ENCODE measurements around the gene EBI3. TPM values are rescaled to one million over a fixed set of nuclear protein-coding genes. Genes with fewer than 3 reads are reported as not detected.

The EBI3 gene
- total RNA-seq, 6 experiments from 2014 or later = 0.73 to 4.1 (median 2.0) TPM

DNA sequence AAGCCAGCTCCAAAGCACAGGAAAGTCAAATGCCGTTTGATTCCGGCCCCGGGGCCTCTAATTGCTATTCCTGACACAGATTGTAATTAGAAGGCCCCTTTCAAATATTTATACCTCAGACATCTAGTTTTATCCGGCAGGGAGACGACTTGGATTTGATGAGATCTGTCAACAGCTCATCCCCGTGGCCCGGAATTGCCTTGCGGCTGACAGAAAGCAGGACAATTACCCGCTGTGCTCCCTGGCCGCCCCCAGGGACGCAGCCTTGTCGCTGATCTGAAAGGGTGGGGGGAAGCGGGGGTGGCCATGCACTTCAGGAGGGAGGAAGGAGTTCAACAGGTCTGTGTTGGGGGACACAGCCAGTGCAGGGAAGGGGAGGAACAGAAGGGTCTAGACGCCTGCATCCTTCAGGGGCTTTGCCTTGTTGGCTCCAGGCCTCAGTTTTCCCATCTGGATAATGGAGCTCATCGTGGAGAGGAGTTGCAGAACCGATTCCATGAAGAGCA lies 47.9 kb downstream of the EBI3 start:
- 7% methylated on average over 3 of the region's 16 CpGs for WGBS (ENCODE audit: insufficient coverage, low coverage, low lambda C conversion rate, missing lambda C conversion rate)
- ATAC-seq (no peak), DNase-seq (no peak)
- no peaks in the 10 kb centered on the region for H3K27me3 ChIP-seq
- H3K4me1 ChIP-seq = peaks cover 0 to 10% (median 0%) of the 10 kb centered on the region in 4 donors
- H3K27ac ChIP-seq = no peak overlapping the region
- TF ChIP-seq, protein P1, sequence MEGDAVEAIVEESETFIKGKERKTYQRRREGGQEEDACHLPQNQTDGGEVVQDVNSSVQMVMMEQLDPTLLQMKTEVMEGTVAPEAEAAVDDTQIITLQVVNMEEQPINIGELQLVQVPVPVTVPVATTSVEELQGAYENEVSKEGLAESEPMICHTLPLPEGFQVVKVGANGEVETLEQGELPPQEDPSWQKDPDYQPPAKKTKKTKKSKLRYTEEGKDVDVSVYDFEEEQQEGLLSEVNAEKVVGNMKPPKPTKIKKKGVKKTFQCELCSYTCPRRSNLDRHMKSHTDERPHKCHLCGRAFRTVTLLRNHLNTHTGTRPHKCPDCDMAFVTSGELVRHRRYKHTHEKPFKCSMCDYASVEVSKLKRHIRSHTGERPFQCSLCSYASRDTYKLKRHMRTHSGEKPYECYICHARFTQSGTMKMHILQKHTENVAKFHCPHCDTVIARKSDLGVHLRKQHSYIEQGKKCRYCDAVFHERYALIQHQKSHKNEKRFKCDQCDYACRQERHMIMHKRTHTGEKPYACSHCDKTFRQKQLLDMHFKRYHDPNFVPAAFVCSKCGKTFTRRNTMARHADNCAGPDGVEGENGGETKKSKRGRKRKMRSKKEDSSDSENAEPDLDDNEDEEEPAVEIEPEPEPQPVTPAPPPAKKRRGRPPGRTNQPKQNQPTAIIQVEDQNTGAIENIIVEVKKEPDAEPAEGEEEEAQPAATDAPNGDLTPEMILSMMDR (IDR thresholded peaks at IDR 0.05) = no peak
- TF ChIP-seq POLR2A (IDR thresholded peaks at IDR 0.05) = no peak
- H3K36me3 ChIP-seq = no peaks in the 10 kb centered on the region
- intact Hi-C loops (cut with DNase I) = no loop called here
- H3K4me3 ChIP-seq = no peak overlapping the region
- no peaks in the 10 kb centered on the region for H3K9me3 ChIP-seq

DNA sequence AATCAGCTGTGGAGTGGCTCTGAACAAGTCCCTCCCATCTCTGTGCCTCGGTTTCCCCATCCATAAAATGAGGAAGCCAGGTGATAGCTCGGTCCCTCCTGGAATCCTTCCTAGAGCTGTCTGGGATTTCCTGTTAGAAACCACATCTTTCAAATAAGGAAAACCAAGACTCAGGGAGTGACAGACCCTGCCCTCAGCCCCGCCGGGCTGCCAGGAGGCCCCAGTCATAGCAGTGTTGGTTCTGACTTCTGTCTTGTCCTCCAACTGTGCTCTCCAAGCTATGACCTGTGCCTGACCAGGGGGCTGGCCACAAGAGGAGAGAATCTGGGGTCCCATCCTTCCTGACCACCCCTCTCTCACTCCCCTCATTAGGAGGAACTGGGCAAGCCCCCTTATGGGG lies 48.7 kb downstream of the EBI3 start:
- 67% methylated on average over 2 of the region's 4 CpGs for WGBS (ENCODE audit: insufficient coverage, low coverage, low lambda C conversion rate, missing lambda C conversion rate)
- DNase-seq (no peak), ATAC-seq (no peak)
- no peak overlapping the region for H3K27ac ChIP-seq
- H3K4me3 ChIP-seq = no peak overlapping the region
- intact Hi-C loops (cut with DNase I) = no loop called here
- H3K9me3 ChIP-seq = no peaks in the 10 kb centered on the region
- H3K27me3 ChIP-seq = no peaks in the 10 kb centered on the region
- TF ChIP-seq, protein P1 (IDR thresholded peaks at IDR 0.05) = no peak
- no peak for TF ChIP-seq POLR2A (IDR thresholded peaks at IDR 0.05)
- H3K36me3 ChIP-seq = no peaks in the 10 kb centered on the region
- H3K4me1 ChIP-seq = peaks cover 0 to 10% (median 0%) of the 10 kb centered on the region in 4 donors

DNA sequence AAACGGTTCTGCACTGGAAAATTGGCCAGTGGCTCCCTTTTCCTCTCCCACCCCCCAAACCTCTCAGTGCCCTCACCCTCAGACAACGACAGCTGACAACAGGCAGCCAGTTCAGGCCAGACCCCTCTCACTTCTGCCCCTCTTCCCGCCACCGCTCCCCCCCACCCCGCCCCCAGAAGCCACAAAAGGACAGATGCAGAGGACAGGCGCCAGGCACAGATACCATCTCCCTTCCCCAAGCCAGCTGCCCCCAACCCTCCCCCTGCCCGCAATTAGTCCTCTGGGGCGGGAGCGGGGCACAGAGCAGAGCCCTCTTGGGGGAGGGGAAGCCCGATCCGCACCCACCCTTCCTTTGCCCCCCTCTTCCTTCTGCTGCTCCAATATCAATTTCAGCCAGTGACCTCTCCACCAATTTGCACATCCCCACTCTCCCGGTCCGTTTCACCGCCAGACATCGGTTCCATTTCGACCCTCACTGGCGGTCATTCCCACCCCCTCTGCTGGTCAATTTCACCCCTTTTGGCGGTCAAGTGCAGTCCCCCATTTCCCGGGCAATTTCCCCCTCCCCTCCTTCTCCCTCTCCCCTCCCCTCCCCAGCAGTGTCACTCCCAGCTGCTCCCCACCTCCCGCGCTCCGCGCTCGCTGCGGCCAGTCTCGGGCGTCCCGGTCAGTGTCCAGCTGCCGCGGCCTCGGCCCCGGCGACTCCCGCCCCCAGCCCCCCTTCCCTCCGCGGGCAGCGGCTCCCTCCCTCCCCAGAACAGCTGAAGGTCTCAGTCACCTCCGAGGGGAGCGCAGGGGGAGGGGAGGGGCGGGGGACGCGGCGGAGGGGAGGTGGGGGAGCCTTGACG lies 49.3 kb downstream of the EBI3 start, which contains the start of gene SHD:
TSS of gene SHD (plus strand) at position 848 of the 848 bp plus-strand sequence. CDS start 798 bp downstream, outside the sequence.
- Histone ChIP-seq H3K4me3 (peak within 1 kb of the TSS; percentile 28 to 43 (median 29)), H3K27me3 (no peaks in the 10 kb centered on the region), H3K4me1 (peaks cover 0 to 10% (median 0%) of the 10 kb centered on the region in 4 donors), H3K9me3 (no peaks in the 10 kb centered on the region), H3K27ac (no peak within 1 kb of the TSS), H3K36me3 (no peaks in the 10 kb centered on the region)
- peak in 3 of 4 donors; percentile 9 to 59 (median 47) for ATAC-seq
- WGBS (ENCODE audit: insufficient coverage, low coverage, low lambda C conversion rate, missing lambda C conversion rate) = 3% methylated on average over 33 of the region's 44 CpGs
- TF ChIP-seq POLR2A (IDR thresholded peaks at IDR 0.05) = no peak
- TF ChIP-seq, protein P1 (IDR thresholded peaks at IDR 0.05) = no peak
- DNase-seq = no peak
- intact Hi-C loops (cut with DNase I) = no loop called here

DNA sequence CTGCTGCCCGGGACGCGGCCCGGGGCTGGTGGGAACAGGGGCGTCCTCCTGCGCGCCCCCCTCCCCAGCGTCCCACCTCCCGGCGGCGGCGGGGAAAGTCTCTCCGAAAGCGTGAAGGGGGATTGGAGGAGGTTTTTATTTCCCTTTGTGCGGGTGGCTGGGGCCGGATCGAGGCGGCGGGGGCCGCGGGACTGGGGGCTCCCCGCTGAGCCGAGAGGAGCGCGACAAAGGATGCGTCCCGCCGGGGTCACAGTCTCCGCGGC lies 49.9 kb downstream of the EBI3 start:
- H3K9me3 ChIP-seq = no peaks in the 10 kb centered on the region
- 0% methylated on average over 10 of the region's 30 CpGs for WGBS (ENCODE audit: insufficient coverage, low coverage, low lambda C conversion rate, missing lambda C conversion rate)
- peaks cover 0 to 14% (median 0%) of the 10 kb centered on the region in 4 donors for H3K4me1 ChIP-seq
- intact Hi-C loops (cut with DNase I) = no loop called here
- no peaks in the 10 kb centered on the region for H3K36me3 ChIP-seq
- peak overlapping the region; percentile 28 to 43 (median 29) for H3K4me3 ChIP-seq
- H3K27ac ChIP-seq = no peak overlapping the region
- no peak for ATAC-seq
- no peak for TF ChIP-seq POLR2A (IDR thresholded peaks at IDR 0.05)
- TF ChIP-seq, protein P1 (IDR thresholded peaks at IDR 0.05) = no peak
- H3K27me3 ChIP-seq = no peaks in the 10 kb centered on the region
- DNase-seq = no peak

Measured in right lobe of liver (tissue), 6 donors.